CD4-positive, alpha-beta T cell treated with Interferon alpha-2 for 1 hour (primary cell): ENCODE results near the gene PNMA1.

Experiments used
- DNase-seq, 2 donors: peaks; one replicate each; pipeline ENCODE4 v3.0.0-alpha.2; 2020 to 2022

Gene PNMA1, protein sequence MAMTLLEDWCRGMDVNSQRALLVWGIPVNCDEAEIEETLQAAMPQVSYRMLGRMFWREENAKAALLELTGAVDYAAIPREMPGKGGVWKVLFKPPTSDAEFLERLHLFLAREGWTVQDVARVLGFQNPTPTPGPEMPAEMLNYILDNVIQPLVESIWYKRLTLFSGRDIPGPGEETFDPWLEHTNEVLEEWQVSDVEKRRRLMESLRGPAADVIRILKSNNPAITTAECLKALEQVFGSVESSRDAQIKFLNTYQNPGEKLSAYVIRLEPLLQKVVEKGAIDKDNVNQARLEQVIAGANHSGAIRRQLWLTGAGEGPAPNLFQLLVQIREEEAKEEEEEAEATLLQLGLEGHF

DNA sequence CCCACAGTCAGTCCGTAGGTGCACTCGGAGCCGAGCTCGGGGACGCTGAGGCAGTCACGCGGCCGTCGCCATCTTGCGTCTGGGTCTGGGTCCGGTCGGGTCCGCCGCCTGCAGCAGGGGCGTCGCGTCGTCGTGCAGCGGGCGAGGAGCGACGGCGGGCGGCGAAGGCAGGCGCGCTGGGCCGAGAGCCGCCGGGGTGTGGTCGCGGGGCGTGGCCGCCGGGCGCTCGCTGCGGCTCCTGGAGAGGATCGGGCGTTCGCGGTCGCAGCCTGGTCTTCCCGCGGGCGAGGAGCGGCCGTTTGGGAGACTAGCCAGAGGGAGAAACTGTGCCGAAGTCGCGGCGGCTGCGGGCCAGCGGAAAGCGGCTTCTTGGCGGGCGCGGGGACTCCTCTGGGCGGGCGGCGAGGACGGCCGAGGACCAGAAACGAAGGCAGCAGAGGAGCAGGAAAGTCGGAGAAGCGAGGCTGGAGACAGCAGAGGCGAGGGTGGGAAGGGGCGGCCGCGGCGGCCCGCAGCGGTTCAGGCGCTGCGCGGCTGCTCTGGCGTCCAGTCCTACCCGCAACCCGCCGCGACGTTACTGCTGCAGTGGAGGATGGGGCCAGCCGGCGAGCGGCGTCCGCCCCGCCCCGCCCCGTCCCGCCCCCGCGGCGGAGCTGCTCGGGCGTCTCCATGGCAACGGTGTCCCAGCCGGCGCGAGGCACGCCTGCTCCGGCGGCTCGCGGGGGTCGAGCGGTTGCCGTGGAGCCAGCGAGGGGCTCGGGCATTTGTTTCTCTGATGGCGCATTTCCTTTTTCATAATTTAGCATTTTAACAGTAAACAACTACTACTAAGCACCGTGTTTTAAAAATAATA, at the start of gene PNMA1:
PNMA1 (minus strand) TSS at position 582 of the 853 bp plus-strand sequence. CDS start 745 bp downstream, outside the sequence.
- DNase-seq, result peak; percentile 85 to 88

DNA sequence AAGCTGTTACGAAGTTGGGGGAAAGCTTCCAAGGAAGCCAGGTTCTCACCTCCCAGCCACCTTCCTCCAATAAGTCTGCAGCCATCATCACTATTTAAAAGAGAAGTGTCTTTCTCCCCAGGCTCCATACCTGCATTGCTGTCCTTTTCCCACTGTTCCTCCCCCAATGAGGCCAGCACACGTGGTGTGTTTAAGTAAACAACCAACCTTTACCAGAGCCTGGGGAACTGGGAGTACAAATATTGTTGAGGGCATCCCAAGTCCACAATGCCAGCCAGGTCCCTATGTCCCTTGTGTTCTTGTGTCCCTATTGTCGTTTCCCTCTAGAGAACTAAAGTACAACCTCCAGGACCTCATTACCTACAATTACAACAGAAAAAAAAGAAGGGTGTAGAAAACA, 49.2 kb upstream of the PNMA1 start:
- DNase-seq, result no peak

DNA sequence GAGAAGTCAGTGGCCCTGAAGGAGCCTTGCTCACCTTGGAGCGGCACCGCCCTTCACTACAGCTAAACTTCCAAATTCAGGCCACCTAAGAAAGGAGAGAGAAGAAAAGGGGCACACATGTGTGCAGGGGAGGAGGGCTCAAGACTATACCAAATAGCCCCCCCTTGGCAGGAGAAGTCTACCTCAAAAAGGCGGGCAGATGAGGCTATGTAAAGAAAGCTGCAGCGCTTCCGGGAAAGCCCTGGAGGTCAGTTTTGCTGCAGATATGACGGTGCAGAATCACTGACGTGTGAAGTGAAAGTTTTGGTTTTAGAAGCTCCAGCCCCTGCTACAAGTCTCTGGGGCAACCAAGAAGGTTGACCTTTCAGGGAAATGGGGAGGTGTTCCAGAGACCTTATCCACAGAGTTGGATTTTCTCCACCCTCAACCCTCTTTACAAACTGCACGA, 48.2 kb upstream of the PNMA1 start:
- DNase-seq, result peak; percentile 87 to 90

DNA sequence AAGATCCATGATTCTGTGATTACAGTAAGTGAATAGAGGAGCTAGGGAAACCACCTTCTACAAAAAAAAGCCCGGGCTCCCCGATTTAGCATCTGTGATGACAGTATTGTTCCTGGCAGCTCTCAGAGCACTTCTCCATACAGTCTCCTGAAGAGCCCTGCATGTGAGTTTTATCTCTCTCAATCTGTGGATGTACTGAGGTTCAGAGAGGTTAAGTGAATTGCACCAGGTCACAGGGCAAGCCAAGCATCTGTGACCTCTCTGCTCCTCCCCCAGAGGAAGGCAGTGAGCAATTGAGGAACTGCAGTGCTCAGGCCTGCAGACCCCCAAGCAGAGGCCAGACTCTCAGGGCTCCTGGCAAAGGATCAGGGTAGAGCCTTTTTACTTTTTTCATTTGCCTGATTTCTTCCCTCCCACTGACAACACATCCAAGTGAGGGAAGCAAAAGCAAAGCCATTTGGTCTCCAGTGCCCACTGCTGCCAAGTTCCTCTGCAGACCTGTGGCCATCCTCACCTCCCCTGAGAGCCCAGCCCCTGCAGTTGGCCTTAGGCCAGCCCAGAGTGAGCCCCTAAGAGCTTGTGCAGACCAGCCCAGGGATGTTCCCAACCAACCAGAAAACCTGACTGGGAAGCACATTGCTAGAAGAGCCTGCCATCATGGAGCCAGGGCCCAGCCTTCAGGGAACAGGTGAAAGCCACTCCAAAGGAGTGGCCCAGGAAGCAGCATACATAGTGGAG, 47.6 kb upstream of the PNMA1 start:
- peak; percentile 61 to 69 for DNase-seq

DNA sequence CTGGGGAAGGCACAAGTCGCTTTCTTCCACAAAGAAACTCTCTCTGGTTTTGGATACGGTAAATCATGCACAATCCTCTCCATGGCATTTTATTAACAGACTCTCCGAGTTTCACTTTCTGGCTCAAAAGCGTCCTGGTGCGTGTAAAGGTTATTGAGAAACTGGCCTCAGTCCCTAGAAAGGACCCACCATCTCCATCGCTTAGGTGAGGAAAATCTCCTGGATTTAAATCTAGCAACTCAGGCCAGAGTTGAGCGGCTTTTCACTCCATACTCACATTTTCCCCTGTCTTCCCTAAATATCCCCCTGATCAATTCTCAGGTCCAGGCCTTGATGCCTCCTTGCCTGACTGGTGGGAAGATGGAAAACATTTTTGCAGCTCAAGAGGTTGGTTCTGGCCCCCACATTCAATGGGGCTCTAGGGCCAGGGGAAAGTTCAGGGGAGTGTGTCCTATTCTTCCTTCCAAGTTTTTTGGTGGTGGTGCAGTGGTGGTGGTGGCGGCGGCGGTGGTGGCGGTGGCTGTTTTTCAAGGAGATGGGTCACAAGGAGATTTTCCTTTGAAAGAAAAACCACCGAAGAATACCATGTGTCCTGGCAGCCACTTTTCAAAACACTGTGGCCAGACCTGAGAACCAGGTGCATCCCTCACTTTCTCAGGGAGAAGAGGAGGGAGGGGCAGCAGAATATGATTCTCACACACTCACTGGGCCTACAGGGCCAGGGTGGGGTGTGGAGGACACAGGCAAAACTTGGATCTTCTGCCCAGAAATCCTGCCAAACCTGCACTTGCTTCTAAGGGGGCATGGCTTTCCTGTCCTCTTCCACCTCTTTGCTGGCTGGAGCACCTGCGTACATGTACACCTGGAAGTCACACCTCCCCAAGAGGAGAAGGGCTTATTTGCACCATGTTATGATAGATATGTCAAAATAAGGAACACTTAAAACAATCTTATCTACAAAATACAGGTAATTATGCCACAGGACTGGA, 46.7 kb upstream of the PNMA1 start:
- no peak for DNase-seq

DNA sequence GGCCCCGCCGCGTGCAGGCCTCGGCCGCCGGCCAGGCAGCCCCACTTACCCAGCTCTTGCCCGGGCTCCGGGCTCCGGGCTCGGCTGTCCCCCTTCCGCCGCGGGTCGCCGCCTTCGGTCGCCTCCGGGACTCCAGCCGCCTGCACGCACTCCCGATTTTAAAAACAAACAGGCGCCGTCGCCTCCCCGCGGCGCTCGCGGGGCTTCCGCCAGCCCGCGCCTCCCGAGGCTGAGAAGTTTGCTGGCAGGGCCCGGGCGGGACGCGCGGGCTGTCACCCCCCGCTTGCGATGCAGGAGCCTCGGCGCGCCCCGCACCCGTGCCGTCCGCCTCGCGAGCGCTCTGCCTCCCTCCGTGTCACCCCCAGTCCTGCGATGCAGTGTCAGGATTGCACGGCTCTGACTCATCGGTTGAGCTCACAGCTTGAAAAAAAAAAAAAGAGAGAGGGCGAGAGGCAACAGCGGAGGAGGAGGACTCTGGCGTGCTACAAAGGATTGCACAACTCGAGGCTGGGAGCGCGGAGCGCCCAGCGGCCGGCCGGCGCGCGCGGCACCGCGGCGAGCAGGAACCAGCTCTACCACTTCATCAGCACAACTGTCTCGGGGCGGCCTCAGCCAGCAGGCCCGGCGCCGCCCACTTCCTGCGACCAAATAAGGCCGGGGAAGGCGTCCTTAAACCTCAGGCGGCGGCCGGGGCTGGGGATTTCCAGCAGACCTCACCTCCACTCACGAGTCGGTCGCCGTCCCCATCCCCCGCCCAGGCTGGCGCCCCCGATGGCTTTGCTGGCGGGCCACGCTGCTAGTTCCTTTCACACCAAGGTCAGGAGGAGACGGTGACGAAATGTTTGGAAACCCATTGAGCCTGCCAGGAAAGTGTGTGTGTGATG, 45.8 kb upstream of the PNMA1 start:
- DNase-seq, result peak; percentile 98

DNA sequence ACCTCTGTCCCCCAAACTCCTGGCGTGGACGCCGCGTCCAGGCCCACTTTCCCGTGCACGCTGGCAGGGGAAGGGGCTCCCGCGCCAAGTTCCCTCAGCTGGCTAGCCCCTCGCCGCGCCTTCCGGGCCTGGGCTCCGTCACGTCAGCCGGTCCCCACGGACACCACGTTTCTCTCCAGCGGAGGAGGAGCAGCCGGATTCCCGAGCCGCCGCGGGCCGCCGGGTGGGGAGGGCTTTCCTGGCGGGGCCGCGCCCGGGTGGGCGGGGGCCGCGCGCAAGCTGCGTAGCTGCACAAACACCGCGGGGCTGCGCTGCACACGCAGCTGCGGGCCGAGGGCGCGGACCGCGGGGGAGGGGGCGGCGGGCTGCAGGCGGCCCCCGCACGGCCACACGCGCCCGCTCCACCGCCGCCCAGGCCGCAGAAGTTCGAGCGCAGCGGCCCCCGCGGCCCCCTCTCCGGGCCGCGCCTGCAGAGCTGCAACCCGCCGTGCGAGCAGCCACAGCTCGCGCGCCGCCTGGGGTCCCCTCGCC, 45.1 kb upstream of the PNMA1 start:
- peak in 1 of 2 donors; percentile 63 for DNase-seq

DNA sequence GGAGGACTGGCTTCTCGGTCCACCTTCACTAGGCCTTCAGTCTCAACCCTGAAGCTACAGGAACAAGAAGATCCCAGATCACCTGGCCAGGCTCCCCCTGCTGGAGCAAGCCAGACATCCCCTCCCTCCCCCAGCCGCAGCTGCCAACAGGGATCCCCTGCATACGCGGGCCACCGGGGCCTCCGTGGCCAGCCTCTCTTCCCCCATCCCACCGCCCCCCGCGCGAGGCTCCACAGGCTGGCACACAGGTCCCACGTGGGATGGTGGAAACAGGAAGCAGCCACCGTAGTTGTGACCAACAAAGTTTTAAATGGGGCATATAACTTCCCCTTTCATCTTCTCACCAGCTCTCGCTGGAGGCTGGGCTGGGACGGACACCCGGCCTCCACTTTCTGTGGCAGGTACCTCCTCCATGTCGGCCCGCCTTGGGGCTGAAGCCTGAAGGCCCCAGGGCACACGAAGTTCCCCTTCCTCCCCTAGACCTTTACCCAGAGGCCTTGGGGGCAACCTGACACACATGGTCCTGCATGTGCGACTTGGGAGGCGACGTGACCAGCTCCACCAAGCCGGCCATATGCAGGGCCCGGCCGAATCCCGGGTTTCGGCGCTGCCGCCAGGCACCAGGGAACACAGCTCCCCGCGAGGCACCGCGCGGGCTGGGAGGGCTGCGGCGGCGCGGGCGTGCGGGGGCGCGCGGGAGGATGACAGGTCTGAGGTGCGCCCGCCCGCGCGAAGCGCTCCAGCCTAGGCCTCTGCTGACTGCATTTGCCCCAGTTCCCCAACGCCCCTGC, 44.4 kb upstream of the PNMA1 start:
- DNase-seq, result peak; percentile 80 to 83

DNA sequence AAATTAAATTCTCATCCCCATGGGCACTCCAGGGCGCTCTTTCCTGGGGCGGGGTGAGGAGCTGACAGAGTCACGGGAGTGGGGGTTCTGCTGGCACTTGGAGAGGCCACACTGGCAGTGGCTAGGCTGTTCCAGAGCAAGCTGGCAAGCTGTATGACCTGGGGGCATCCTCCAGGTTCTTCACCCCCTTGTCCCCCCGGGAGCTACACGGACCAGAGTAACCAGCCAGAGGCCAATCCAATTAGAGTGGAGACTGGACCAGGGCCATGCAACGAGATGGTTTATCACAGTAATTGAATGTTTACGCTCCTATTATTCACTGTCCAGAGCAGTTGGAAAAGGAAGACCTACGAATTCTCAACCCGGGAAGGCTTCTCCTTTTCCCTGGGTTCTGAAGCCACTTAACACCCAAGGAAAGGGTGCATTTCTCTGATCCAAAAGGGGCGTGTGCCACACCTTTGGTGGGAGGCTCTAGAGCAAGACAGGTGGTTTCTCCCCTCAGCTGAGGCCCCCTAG, 43.8 kb upstream of the PNMA1 start:
- DNase-seq, result no peak

DNA sequence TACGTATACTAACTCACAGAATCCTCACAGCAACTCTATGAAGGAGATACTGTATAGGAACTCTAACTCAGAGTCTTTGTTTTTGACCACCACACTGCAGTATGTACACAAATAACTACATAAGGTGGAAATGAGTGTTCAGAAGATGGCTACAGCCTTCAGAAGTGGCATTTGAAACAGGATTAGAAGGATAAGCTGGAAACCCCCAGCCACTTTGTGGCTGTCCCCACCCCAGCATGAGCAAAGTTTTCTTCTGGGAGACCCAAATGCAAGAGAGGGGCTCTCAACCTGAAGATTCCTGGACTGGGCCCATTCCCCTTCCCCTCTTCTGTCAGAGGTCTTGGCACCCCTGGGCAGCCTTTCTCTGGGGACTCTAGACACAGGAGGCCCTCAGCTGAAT, 43.2 kb upstream of the PNMA1 start:
- peak in 1 of 2 donors; percentile 43 for DNase-seq

DNA sequence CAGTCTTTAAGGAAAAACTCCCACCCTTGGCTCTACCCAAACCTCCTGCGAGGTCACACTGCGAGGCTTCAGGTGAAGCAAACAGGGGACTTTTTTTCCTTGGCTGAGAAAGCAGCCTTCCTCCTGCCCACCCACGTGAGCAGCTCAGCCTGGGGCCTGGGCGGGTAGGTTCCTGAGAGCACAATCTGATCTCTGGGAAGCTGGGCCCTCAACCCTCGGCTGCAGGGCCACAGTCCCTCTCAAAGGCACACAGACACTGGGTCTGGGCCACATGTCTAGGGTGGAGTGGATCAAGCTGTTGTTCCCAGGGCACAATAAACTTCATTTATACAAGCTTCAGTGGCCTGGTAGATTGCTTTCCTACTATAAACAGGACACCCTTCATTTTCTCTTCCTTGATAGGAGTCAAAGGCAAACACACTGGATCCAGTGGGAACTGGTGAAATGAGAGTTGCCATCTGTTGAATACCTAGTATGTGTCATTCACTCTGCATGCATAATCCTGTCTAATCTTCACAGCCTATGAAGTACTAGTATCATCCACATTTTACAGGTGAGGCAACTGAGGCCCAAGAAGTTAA, 41.3 kb upstream of the PNMA1 start:
- peak in 1 of 2 donors; percentile 48 for DNase-seq

DNA sequence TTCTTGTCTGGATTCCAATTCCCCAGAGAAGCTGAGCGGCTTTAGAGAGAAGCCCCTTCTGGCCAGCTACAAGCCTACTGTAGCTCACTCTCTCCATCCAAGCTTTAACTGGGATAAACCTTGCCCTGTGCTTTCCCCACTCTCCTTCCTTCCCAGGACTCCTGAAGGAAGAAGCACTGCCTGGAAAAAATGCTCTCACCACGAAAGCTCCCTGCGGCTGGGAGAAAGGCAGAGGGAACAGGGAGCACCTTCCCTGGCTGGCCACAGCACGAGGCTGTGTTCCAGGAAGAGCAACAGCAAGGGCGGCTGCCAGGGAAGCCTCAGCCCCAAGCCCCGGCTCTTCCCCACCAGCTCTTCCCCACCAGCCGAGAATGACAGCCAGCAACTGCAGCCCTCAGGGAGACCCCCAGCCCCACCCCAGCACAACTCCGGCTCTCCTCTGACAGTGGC, 40.8 kb upstream of the PNMA1 start:
- no peak for DNase-seq

DNA sequence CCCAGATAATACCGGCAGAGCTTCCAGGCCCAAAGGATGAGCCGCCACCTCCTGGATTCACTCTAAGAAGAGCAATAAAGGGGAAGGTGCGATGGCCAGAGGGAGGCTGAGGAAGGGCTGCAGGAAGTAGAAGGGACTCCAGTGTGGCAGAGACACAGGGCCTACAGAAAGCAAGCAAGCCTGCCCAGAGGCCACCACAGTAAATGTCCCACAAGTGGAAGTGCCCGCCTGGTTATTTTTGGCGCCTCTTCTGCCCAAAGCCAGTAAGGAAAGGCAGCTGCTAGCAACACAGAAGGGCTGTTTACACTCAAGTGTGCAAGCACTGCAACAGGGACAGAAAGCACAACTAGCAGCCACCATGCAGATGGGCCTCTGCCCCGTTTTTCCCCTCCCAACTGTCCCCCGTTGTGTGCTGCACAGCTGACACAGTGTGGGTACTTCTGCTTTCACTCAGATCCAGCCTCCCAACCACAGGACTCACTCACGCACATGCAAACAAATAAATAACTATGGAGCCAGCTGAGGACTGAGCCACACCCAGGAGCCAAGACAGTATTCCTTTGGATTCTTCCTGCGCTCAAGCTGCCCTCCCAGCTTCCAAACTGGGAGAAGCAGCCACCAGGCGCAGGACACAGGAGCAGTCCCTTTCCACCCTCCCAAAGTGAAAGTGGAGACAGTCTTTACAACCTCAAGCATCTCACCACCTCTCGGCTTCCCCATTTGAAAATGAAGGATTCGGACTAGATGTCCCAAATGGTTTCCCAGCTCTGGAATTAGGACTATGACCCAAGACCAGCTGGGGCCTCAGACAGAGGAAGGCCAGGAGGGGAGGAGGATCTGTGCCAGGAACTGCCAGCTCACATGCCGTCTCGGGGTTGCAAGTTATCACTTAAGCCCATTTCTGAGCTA, 40.0 kb upstream of the PNMA1 start:
- DNase-seq, result peak; percentile 44 to 53

DNA sequence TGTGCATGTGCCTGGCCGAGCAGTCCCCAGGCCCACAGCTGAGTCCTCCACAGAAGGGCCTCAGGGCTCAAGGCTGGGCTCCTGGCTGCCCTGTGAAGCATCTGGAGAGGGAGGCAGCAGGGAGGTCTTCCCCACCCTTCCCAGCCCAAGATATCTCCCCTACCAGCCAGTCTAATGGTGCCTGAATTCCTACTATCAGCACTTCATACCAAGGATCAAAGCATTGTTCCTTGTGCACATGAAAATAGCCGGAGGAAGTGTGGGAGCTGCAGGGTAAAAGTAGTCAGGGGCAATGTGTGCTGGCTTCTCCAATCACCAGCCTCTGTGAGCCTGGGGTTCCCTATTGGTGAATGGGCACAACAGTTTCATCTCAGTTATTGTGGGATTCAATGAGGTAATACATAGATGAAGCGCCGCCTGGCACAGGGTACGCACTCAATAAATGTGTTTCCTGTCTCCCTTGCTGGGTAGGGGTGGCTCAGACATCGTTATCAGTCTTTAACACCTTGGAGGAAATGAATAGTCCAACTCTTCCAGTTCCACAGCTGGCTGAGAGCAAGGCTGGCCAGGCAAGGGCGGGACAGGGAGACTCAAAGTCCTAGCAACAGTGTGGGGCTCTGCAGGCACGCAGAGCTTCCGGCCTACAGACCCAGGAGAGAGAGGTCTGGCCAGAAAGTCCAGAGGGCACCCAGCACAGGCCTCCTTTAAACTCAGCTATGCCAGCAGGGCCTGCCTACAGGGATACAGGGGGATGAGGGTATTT, 39.1 kb upstream of the PNMA1 start:
- DNase-seq, result peak in 1 of 2 donors; percentile 60

DNA sequence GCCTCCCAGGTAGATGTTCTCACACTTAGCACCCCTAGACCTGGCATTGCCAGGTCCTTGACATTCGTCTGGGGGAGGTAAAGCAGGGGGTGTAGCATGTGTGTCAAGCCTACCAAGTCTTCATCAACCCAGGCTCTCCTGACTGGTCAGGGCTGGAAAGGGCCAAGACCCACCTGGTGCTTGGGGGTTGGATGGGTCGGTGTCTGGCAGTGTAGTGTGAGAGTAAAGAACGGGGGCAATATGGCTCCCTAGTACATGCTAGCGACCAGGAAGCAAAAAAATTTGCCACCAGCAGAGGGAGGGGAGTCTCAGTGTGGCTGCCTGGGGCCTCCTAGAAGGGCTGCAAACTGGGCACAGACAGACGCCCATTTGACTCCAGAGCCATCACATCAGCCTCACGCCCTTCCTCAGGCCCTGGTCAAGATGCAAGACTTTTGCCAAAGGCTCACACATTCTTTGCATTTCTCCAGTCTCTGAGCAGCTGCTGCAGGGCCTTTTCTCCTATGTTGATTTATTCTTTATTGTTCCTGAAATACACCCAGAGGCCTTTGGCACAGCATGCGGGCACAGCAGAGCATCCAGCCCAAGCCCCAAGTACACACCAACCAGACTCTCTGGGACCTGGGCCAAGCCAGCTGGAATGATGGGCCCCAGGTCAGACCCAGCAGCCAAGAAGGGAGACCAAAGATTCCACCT, 38.3 kb upstream of the PNMA1 start:
- DNase-seq, result peak; percentile 52 to 67

DNA sequence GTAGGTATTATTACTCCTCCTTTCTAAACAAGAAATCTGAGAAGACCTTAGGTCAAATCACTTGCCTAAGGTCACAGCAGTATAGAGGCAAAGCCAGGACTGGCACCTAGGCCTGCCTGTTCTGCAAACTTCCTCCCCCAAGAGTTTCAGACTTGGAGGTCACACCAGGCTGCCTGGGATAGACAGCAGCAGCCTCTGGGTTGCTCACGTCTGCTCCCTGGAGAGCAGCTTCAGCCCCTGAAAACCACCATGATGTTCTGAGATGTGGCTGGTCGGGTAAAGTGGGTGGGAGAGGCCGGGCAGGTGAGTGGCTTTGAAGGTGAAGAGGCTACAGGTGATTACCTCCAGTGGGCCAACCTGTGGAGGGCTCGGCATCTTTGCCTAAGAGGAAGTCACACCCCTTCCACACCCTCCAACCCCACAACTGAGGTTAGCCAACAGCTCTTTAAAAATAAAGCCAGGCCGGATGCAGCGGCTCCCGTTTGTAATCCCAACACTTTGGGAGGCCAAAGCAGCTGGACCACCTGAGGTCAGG, 37.0 kb upstream of the PNMA1 start:
- peak in 1 of 2 donors; percentile 49 for DNase-seq
